Nucleus accumbens (tissue), 56 donors: ENCODE results near the gene KCND3.

Experiments used
- DNase-seq, 56 donors: peaks; one replicate each; lab custom pipeline; 2025; lab: John Stamatoyannopoulos, UW

Gene KCND3

DNA sequence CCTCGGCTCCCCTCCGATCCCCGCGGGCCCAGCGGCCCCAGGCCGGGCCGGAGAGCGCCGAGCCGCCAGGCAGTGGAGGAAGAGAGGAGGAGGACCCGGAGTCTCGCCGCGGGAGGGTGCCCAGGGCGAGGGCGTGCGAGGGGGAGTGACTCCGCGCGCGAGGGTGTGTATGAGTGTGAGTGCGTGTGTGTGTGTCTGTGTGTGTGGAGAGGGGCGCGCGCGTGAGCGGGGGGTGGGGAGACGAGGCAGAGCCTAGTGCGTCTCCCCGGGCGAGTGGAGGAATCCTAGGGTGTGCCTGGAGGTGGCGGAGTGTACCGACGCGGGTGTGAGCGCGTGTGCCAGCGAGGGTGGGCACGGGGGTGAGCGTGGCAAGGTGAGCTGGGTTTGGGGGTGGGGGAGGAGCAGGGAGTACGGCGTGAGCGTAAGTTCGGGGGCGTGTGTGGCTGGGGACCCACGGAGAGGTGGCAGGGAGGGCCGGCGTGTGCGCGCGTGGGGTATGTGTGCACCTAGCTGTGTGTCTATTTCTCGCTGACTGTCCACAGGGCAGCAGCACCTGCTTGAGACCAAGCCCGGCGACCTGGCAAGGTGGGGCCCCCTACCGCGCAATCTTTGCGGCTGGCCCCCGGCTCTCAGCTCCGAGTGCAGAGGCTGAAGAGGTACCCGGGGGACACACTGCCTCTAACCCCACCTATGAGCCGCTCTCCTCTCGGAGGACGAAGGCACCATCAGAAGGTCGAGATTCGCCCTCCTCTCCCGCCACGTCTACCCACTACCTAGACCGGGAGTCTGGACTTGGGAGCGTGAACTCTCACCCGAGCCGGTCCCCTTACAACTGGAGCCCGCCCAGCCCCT, 784 bp upstream of the KCND3 start:
- DNase-seq, result peak in 32 of 56 donors; percentile 13 to 68 (median 44)

DNA sequence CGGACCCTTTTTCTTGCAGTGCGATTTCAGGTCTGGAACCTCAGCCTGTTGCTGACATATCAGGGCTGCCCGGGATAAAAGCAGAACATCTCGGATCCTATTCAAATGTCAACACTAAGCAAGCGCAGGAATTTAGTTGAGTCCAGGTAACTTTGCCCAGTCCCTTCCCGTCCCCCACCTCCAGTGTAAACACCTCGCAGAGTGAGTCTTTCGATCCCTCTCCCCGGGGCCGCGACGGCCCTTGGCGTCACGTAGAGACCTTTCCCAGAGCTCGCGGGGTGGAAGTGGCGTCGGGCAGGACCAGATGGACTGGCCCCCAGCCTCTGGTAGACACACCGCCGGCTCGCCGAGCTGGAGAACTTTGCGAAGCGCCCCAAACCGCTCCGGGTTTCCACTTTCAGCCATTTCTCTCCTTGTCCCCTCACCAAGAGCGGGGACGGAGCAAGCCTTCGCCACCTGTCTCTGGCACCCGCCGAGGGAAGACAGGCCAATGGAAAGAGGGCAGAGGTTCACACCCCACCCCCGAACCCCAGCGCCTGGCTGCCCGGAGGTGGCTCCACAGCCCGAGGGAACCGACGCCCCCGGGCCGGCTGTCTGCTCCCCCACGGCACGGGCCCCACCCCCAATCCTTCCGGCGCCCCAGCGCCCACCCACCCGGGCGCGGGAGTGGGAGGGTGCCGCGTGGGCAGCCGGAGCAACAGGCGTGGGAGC, 570 bp downstream of the KCND3 start:
- peak in 8 of 56 donors; percentile 9 to 61 (median 40) for DNase-seq

DNA sequence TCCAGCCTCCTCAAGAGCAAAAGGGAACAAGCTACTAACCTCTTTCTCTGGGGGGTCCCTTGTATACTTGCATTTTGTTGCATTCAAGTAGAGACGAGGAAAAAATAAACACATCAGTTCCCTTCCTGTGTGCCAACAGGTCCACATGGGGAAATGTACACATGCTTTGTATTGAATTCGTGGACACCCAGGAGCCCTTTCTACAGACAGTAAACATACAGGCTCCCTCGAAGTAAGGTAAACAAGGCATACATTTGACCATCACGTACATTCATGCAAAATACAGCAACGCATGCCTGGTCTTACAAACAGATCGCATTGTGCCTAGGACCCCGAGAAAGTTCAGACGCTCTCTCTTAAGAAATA, 1.1 kb downstream of the KCND3 start:
- no peak for DNase-seq

DNA sequence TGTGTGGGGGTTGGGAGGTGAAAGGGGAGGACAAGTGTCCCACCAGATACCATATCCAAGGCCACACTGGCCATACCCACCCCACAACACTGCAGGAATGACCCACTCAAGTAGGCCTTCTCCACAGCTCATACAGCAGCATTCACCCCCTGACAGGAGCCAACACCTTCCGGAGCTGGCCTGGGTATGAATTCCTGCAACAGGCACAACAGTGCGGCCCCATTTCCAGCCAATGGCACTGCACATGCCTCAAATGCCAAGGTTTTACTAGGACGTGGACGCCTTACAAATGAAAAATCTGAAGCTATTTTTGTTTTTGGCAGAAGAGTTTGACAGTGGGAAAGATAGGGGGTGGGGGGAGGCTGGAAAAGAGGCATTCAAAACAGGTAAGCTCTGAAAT, 2.0 kb downstream of the KCND3 start:
- no peak for DNase-seq

DNA sequence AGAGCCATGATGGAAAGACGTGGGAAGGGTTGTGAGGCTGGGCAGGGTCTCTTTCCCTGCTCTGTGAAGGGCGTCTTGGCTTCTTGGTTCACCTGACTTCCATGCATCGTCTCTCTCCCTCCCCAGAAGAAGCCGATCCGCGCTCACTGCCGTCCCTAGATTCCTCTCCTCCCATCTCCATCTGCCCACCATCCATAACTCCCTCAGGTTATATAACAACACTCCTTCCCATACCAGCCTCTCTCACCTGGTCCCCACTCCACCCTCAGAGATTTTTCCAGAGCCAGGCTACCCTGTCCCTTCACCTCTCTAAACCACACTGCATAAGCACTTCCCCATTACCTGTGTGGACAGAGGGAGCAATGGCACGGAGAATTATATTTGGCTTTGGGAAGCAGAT, 6.0 kb downstream of the KCND3 start:
- DNase-seq, result no peak

DNA sequence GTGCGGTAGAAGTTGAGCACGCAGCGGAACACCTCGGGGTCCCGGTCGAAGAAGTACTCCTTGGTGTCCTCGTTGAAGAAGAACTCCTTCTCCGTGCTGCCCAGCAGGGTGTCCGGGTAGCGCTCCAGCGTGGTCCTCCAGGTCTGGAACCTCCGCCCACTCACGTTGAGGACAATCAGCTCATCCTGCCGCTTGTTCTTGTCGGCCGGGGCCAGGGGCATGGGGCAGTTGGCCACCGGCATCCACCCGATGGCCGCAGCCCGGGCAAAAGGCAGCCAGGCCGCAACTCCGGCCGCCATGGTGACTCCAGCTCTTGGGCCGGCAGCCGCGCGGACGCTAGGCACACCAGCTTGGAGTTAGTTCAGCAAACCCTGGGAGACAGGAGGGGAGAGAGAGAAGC, 7.0 kb downstream of the KCND3 start:
- no peak for DNase-seq

DNA sequence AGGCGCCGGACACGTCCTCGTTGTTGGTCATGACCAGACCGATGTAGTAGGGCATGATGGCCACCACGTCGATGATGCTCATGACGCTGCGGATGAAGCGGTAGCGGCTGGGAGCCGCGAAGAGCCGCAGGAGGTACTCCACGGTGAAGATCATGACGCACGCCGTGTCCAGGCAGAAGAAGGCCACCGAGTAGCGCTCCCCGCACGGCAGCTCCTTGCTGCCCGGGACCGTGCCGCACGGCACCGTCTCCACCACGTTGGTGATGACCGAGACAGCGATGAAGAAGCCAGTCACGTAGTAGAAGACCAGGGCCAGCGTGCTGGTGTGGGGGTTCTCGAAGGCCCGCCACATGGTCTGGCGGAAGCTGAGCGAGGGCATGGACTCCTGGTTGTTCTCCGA, 7.6 kb downstream of the KCND3 start:
- no peak for DNase-seq

DNA sequence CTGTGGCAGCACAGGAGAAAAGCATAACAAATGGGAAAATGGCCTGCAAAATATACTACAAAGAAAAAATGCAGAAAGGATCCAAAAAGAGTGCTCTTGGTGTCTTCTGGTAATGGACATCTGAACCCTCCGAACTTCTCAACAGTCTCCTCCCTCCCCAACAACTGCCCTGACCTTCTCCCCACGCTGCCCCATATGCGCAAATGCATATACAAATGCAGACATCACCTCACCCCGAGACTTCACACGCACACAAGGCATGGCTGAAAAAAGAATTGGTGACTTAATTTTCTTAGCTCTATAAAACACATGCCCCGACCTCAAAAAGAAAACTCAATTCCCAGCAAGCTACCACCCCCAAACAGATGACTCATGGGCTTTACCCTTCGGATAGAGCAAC, 8.4 kb downstream of the KCND3 start:
- no peak for DNase-seq

DNA sequence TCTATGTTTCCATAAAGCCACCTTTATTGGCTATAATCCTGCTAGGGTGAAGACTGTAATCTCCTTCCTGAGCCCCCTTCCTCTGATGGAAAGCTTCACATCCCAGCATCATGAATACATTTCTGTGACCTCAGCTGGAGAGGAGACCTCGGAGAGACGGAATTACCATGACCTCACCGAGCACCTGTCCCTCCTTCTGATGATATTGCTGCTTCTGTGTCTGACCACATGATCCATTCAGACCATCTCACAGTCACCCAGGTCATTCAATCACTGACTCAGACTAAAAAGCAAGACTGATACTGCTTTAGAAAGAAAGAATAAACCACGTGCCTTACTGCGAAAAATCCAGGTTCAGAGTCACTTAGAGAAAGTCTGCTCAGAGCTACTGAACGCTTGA, 8.8 kb downstream of the KCND3 start:
- no peak for DNase-seq

DNA sequence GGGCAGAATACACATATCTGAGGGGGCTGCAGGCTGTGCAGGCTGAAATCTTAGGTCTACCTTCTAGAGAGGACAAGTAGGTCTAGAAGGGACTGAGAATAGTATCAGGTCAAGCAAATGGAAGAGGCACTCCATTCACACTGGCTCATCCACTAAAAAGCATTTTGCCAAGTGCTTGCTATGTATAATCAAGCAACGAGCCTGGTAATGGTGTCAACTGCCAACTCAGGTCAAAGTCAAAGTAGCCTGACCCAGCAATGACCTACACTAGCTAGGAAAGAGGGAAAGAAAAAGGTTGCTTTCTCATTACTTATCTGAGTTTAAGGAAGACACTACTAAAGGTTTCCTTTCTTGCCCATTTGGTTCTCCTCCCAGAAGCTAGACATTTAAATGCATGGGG, 10.8 kb downstream of the KCND3 start:
- no peak for DNase-seq

DNA sequence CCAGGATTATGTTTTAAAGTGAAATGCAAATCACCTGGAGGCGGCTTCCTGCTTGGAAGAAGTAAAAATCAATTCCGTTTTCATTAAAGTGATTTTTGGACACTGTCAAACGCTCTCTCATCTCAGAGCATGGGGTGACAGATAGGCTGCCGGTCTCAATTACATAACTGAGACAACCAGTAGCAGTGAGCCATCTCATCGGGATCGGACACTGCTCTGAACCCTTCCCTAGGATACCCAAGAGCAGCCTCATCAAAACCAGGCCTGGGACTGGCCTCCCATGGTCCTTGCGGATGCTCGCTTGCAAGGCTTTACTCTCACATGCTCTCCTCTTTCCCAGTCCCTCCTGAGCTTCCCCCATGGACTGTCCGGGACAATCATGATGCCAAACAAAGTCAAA, 12.1 kb downstream of the KCND3 start:
- DNase-seq, result no peak

DNA sequence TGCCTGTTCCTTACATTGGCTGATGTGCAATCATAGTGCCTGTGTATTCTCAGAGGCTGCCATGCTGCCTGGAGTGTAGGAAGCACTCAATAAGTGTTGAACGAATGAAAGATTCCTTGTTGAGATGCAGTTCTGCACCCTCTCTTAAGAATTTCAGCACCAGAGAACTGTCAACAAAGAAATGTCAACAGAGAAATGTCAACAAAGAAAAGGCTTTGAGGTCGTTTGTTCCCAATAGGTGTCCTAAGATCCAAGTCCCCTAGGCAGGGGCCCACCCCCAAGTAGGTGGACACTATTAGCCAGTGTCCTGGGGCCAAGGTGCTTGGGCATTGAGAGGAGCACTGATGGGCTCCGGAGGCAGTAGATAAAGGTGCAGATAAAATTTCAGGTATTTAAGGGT, 12.6 kb downstream of the KCND3 start:
- no peak for DNase-seq

DNA sequence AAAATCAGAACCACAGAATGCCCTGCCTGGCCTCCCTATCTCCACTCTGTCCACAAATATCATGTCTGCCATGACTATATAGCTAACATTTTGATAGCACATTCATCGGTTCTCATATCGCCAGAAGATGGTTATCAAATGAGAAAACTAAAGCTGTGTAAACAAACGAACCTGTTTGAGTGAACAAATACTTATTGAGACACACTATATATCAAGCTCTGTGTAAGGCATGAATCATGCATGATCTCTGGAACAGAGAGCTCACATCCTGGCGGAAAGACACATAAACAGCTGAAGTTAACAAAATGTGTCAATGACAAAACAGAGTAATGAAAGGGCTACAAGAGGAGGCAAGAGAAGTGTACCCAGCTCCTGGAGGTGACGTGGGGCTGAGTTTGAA, 13.1 kb downstream of the KCND3 start:
- no peak for DNase-seq

DNA sequence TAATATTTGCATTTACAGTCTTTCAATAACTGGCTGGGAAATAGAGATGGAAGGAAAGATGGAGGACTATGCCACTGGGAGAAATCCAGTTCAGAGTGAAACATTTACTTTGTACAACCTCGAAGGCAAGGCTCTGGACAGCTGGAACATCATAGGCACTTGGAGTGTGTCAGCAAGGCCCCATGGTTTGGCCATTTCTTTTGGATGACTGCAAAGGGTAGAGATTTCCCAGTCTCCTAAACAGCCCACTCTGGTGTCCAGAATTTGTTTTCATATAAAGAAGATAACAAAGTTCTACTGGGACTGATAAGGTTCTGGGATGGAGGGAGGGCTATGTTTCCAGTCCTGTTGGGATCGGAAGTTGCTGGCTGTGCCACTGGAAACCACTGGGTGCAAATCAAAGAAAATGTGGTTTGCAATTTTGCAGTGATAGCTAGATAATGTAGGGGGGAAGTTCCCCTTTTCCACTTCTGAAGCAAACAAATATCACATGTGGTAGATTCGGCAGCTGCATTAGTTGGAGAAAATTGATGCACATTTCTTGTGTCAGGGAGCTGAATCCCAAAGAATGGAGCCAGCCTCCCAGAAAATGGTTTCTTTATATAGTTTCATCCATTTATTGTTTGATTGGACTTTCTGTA, 16.2 kb downstream of the KCND3 start:
- no peak for DNase-seq

DNA sequence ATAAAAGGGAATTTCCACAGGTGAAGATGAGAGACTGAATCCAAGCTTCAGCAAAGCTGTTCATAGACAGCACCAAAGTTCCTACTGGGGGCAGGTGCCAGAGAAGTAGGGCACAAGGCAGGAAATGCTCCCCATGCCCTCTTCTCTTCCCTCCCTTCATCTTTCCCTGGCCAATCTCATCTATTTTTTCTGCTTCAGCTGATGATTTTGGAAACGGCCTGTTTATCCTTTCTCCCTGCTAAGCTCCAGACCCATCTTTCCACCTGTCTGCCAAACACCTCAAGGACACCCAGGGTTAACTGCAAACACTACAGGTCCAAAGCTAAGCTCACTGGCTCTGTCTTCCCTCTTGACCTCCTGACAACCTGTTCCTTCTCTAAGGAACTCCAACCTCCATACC, 18.1 kb downstream of the KCND3 start:
- no peak for DNase-seq

DNA sequence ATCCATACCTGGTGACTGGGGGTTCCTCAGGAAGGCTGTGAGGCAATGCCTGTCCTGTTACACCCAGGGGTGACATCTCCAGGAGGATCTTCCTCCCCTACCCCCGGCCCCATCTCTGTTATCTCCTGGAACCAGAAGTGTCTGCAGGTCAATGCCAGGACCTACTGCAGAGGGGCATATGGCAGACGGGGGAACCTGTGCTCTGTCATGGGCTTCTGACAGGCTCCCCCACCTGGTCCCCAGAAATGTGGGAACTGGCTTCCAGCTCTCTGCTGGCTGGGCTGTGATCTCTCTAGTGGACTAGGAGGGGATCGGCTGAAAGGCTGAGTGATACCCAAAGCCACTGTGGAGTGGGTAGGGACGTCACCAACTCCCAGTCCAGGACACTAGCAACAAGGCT, 21.0 kb downstream of the KCND3 start:
- no peak for DNase-seq

DNA sequence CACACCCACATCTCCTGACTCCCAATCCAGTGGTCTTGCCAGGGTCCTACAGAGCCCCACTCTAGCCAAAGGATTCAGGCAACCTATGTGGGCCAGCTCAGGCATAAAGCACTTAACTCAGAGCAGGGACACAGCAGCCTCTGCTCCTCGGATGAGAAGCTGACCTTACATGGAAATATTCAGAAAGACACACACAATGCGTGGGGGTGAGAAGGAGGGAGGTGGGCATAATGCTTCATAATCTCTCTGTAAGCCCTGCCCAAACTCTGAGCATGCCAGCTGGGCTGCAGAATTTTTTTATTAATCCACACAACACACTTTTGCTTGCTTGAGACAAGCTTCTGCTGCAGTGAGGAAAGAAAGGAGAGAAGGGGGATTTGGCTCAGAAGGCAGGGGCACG, 21.6 kb downstream of the KCND3 start:
- DNase-seq, result no peak

DNA sequence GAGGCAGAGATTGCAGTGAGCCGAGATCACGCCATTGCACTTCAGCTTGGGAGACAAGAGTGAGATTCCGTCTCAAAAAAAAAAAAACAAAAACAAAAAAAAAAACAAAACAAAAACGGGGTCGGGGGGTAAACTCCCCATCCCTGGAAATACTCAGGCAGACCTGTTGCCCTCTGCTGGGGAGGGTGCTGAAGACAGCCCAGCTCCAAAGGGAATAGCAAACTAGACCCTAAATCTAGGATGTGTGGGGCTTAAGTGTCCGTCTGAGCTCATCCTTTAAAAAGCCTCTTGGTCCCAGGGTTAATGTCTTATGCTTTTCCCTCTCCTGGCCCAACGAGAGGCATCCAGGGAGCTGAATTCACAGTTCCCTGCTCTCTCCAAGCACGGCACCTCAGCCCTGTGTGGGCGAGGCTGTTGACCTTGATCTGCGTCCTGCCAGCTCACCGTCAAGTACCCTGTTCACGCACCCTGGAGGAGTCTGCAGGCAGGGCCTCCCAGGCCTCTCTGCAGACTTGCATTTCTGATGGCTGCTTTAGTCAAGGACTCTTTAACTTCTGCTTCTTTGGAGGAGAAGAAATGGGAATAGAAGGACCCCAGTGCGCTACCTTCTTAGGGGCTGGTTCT, 22.3 kb downstream of the KCND3 start:
- DNase-seq, result no peak

DNA sequence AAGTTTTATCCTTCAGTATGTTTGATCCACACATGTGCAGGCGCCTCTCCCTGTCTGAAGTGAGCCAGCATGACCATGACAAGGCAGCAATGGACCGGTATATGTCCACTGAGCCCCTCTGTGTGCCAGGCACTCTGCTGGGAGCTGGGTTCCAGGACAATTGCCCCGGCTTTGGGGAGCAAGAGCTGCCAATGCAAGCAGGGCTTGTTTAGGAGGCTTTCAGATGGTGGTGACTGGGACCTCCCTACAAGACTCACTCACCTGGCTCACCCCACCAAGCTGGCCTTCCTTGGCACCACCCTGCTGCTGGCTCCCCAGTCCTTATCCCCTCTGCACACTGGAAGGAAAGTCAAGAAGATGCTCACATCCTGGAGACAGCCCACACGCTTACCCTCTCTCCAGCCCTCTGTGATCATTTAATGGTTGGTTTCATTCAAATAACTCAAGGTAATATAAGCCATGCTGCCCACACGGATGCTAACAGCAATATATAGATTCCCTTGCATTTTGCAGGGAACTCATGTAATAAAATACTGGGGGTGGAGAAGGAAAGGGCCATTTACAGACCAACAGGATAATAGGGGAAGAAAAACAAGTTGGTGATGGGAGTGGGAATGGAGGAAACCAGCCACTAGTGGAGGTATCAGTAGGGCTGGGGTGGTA, 23.6 kb downstream of the KCND3 start:
- no peak for DNase-seq

DNA sequence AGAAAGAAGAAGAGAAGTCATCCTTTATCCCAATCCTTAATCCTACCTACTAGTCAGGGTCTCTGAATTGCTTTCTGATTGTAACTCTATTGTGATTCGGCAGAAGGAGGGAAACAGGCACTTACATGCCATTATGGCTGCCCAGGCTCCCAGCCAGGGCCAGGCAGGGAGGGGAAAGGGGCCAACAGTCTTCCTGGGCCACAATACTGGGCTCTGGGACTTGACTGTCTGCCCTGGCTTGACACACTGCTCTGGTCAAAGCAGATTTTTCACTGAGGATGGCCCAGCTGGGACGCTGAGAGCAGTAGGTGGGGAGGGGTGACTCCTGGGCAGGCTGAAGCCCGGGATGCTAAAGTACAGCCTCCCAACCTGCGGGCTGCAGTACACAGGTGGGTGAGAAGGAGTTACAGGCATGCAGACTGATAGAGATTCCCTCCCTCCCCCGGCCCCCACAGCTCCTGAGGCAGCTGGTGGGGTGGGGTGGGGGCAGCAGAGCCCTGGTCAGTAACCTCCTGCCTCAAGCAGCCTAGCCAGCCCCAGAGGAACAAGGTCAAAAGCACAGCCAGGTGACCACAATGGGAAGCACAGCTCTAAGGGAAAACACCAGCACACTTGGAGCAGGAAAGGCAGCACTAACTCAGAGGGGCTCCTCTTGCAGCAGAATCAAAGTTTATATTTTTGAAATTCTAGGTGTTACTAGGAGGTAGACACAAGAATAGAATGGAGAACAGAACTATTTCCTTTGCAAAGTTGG, 25.3 kb downstream of the KCND3 start:
- DNase-seq, result peak in 11 of 56 donors; percentile 3 to 25 (median 11)
